Ovary (tissue), 9 donors: Measurements from ENCODE around the gene ARHGEF9. TPM values are rescaled to one million over a fixed set of nuclear protein-coding genes. Genes with fewer than 3 reads are reported as not detected.
"Not testable (repeated sequence)": the region's sequence is repeated elsewhere in the genome, so short reads cannot be mapped to it uniquely, and the experiment has no call there.

Experiments used
- DNase-seq, 5 donors: peaks; one replicate each; pipeline ENCODE4 v3.0.0-alpha.2; 2019 to 2020
- H3K27ac ChIP-seq, 2 donors: fragments of 200-600 bp; one replicate each; pipeline versions ENCODE4 v1.5.1 to v1.8.0; 2019 to 2022
- H3K27me3 ChIP-seq: fragments of 200-600 bp; one replicate; pipeline ENCODE4 v1.8.0; 2022
- H3K36me3 ChIP-seq: fragments of 200-600 bp; sonication (generic); one replicate; pipeline ENCODE4 v1.5.1; 2019
- H3K4me1 ChIP-seq: one replicate; pipeline ENCODE4 v1.8.1; 2013; ENCODE audit warnings: mild to moderate bottlenecking, moderate library complexity; ENCODE audit not compliant: insufficient read depth
- H3K4me3 ChIP-seq: fragments of 200-600 bp; sonication (generic); one replicate; pipeline ENCODE4 v1.5.1; 2017
- H3K9me3 ChIP-seq, 2 donors: fragments of 200-600 bp in 1 of 2; sonication (generic) in 1 of 2; one replicate each; pipeline versions ENCODE4 v1.5.1 to v1.8.1; 2013 to 2019; ENCODE audit warnings: mild to moderate bottlenecking in 1 of 2, moderate library complexity in 1 of 2
- CTCF ChIP-seq, 3 donors: fragments of 450-650 bp in 2 of 3; fragments of 200-600 bp in 1 of 3; IDR thresholded peaks; one replicate each; pipeline versions ENCODE4 v1.5.1 to v1.8.0; 2016 to 2022; ENCODE audit warnings: antibody characterized with exemption in 3 of 3, mild to moderate bottlenecking in 1 of 3
- EP300 ChIP-seq: sonication (generic); formaldehyde crosslinking; IDR thresholded peaks from one replicate; pipeline ENCODE4 v1.6.1; 2017; ENCODE audit warnings: antibody characterized with exemption
- POLR2A ChIP-seq: fragments of 450-650 bp; IDR thresholded peaks from one replicate; pipeline ENCODE4 v1.6.1; 2017; ENCODE audit warnings: antibody characterized with exemption, mild to moderate bottlenecking, moderate library complexity
- WGBS, 3 donors: extraction: QIAGEN DNeasy Blood & Tissue Kit in 1 of 3; methylation state at CpG; one replicate each; pipeline versions ENCODE4 v1.1.5 to v1.1.7; 2013 to 2017; 5-methylcytosine and 5-hydroxymethylcytosine counted together
- intact Hi-C, 4 donors: fragments of 100-400 bp; cut with DNase I; formaldehyde crosslinking; loops; one replicate each; pipeline versions ENCODE4 v1.11.0 to v1.15.1; 2022 to 2023
- polyA plus RNA-seq, 2 donors: library from polyadenylated mRNA; stranded (reverse); fragments of 200-250 nt in 1 of 2; fragments of 350-450 nt in 1 of 2; fragmentation: Illumina TruSeq in 1 of 2; extraction: RNeasy Lipid Tissue Mini Kit (QIAGEN cat#74804) in 1 of 2; gene quantifications; one replicate each; pipeline ENCODE4 v1.2.3, GENCODE V29; 2013 to 2014
- total RNA-seq, 7 donors: library from RNA; depleted of rRNA in 2 of 7; stranded (reverse); fragments of >200 nt in 2 of 7; fragmentation: NEBNext Ultra II Directional in 3 of 7; extraction: Animal tissue kit (Norgen Biotek cat#: 25700) in 3 of 7; gene quantifications; one replicate each; pipeline versions ENCODE4 v1.1.0 to v1.2.4, GENCODE V29; 2016 to 2023
- donor health status: DM: no; HTN: no; CAD: no; lungs with moderate emphysema.
- donor health status: DM: no; HTN: no; CAD: no.
- donor health status: Bipolar disorder and iron deficiency.
- donor health status: DM: yes; HTN: yes; CAD: no.
- donor health status: DM: no; HTN: no; CAD: no.
- donor health status: DM: yes; HTN: yes; CAD: no.

Gene ARHGEF9
- total and polyA plus RNA-seq, 9 donors, result 13.4 to 32.2 (median 24.1) TPM

GRCh38 chrX:63658920-63659319, 126.1 kb downstream of the ARHGEF9 start:
- DNase-seq, result no peak
- no peak overlapping the region for H3K27ac ChIP-seq
- 48 to 60% (median 49%) methylated on average over 1 of the region's 1 CpG for WGBS, 3 donors
- TF ChIP-seq EP300 (no peak), POLR2A (no peak), CTCF (IDR thresholded peaks at IDR 0.05) (no peak)
- H3K4me1 ChIP-seq, result no peaks in the 10 kb centered on the region
- no peaks in the 10 kb centered on the region for H3K36me3 ChIP-seq
- no peaks in the 10 kb centered on the region for H3K9me3 ChIP-seq
- H3K27me3 ChIP-seq, result no peaks in the 10 kb centered on the region
- H3K4me3 ChIP-seq, result no peak overlapping the region
- intact Hi-C loops, result no loop called here

GRCh38 chrX:63657821-63658220, 127.2 kb downstream of the ARHGEF9 start:
- Histone ChIP-seq H3K4me1 (no peaks in the 10 kb centered on the region), H3K36me3 (no peaks in the 10 kb centered on the region), H3K27me3 (no peaks in the 10 kb centered on the region), H3K9me3 (no peaks in the 10 kb centered on the region), H3K27ac (no peak overlapping the region), H3K4me3 (no peak overlapping the region)
- peak in 1 of 5 donors; percentile 20 for DNase-seq
- intact Hi-C loops, result no loop called here
- no peak for TF ChIP-seq POLR2A
- no peak for TF ChIP-seq CTCF (IDR thresholded peaks at IDR 0.05)
- TF ChIP-seq EP300, result no peak
- WGBS, 3 donors, result 66 to 77% (median 75%) methylated on average over 6 of the region's 6 CpGs

- Histone ChIP-seq H3K4me3 (no peak overlapping the region), H3K9me3 (no peaks in the 10 kb centered on the region), H3K4me1 (no peaks in the 10 kb centered on the region), H3K27me3 (no peaks in the 10 kb centered on the region), H3K27ac (no peak overlapping the region), H3K36me3 (no peaks in the 10 kb centered on the region)
- intact Hi-C loops, result no loop called here
- WGBS, 3 donors, result 67 to 75% (median 68%) methylated on average over 5 of the region's 5 CpGs
- DNase-seq, result no peak
- TF ChIP-seq EP300, result no peak
- TF ChIP-seq POLR2A, result no peak
- TF ChIP-seq CTCF (IDR thresholded peaks at IDR 0.05), result no peak
Observed at GRCh38 chrX:63656871-63657580, 128.0 kb downstream of the ARHGEF9 start.

- H3K27me3 ChIP-seq, result no peaks in the 10 kb centered on the region
- DNase-seq, result no peak
Observed at GRCh38 chrX:63652086-63652765, 132.8 kb downstream of the ARHGEF9 start.

GRCh38 chrX:63645748-63646147, 139.3 kb downstream of the ARHGEF9 start:
- H3K36me3 ChIP-seq, H3K9me3 ChIP-seq, H3K27ac ChIP-seq, intact Hi-C loops, H3K27me3 ChIP-seq, DNase-seq, H3K4me1 ChIP-seq, H3K4me3 ChIP-seq: not testable (repeated sequence)
- 81 to 84% (median 83%) methylated on average over 2 of the region's 2 CpGs for WGBS, 3 donors

More at GRCh38 chrX:63652086-63652765, 132.8 kb downstream of the ARHGEF9 start:
- H3K27ac ChIP-seq, result no peak overlapping the region
- WGBS, 3 donors, result 64 to 70% (median 65%) methylated on average over 7 of the region's 7 CpGs
- no peak for TF ChIP-seq EP300
- no peaks in the 10 kb centered on the region for H3K9me3 ChIP-seq
- no peak overlapping the region for H3K4me3 ChIP-seq
- H3K4me1 ChIP-seq, result no peaks in the 10 kb centered on the region
- intact Hi-C loops, result no loop called here
- H3K36me3 ChIP-seq, result no peaks in the 10 kb centered on the region
